22Rv1 (cell line): ENCODE measurements around the gene PARVB.

Experiments
- CTCF ChIP-seq: fragments of 450-650 bp; IDR thresholded peaks from 2 replicates; pipeline ENCODE4 v1.5.1; 2017; ENCODE audit warnings: mild to moderate bottlenecking
- ZFX ChIP-seq: fragments of 450-650 bp; IDR thresholded peaks from 2 replicates; pipeline ENCODE4 v1.6.1; 2017; ENCODE audit warnings: antibody characterized with exemption, borderline replicate concordance

GRCh38 chr22:44099696-44100095, 75.6 kb downstream of the PARVB start:
- TF ChIP-seq CTCF (no peak), ZFX (no peak)
